Measurements from ENCODE around the gene FREM1. TPM values are rescaled to one million over a fixed set of nuclear protein-coding genes. Genes with fewer than 3 reads are reported as not detected.

Gene FREM1
- total and polyA plus RNA-seq, 2 donors (not counting 1 experiment from before 2014, with no cell fraction given), result not detected

DNA sequence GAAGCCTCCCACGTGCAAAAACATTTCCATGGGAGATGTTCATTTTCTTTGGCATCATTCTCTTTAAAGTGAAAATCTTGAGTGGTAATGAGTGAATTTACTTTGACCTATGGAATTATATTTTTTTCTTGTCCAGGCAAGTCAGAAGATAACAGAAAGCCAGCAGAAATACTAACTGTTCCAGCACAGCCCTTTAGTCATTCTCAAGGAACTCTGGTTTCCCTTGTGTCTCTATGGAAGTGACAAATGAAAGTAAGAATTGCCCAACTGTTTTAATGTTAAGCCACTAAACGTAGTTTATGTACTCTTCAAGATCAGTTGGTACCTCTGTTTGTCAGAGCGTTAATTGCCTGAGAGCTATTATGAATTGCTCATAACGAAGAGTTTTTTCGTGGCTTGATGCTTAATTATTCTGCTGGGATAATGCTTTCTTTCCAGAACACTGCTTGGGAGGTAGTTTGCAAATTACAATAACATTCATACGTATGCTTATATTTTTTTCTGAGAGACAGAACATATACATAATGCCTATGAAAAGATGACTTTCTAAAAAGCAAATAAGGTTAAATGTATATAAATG is 103.2 kb downstream of the FREM1 start:
- ATAC-seq (ENCODE audit: low read depth) (no peak), DNase-seq (no peak)
- Histone ChIP-seq H3K4me3 (ENCODE audit: control extremely low read depth in 1 of 5, extremely low read depth in 1 of 5, insufficient read depth in 1 of 5, low read depth in 2 of 5, low read length in 4 of 5) (no peak overlapping the region), H3K27ac (ENCODE audit: low read length in 2 of 2) (no peak overlapping the region), H2AFZ (ENCODE audit: insufficient read depth, low read depth, low read length, poor library complexity, severe bottlenecking) (no peak overlapping the region), H3K9me3 (ENCODE audit: control extremely low read depth in 1 of 3, control insufficient read depth in 2 of 3, insufficient read depth in 1 of 3, low read length in 2 of 3) (no peaks in the 10 kb centered on the region), H4K20me1 (ENCODE audit: control insufficient read depth, insufficient read depth, low read length, poor library complexity, severe bottlenecking) (no peaks in the 10 kb centered on the region), H3K36me3 (replicated peaks in 1 of 2; ENCODE audit: control extremely low read depth in 1 of 2, control insufficient read depth in 1 of 2, extremely low read depth in 1 of 2, insufficient read depth in 2 of 2, low read length in 1 of 2) (no peaks in the 10 kb centered on the region), H3K79me2 (ENCODE audit: control insufficient read depth, insufficient read depth, low read length) (no peaks in the 10 kb centered on the region), H3K4me1 (ENCODE audit: control insufficient read depth in 2 of 2, insufficient read depth in 2 of 2, low read length in 2 of 2) (no peaks in the 10 kb centered on the region), H3K4me2 (replicated peaks; ENCODE audit: low read depth, low read length, poor library complexity, severe bottlenecking) (no peak overlapping the region), H3K27me3 (replicated peaks in 1 of 4; ENCODE audit: control extremely low read depth in 1 of 4, control insufficient read depth in 3 of 4, insufficient read depth in 4 of 4, low read length in 3 of 4) (peaks cover 0 to 2% (median 0%) of the 10 kb centered on the region in 4 experiments), H3K9ac (ENCODE audit: low read length) (no peak overlapping the region)
- intact Hi-C loops (cut with micrococcal nuclease), result no loop called here
- ChIA-PET POLR2A (no interaction called here), CTCF (no interaction called here)
- no peak overlapping the region for H3K4me3 Mint-ChIP-seq
- no peaks in the 10 kb centered on the region for H3K9me3 Mint-ChIP-seq (ENCODE audit: insufficient read depth)
- no peak overlapping the region for H3K27ac Mint-ChIP-seq
- no CpG with 5 or more reads among the region's 6 CpGs for WGBS (ENCODE audit: insufficient coverage)
- TF ChIP-seq EZH2 (IDR thresholded peaks at IDR 0.05; ENCODE audit: borderline replicate concordance, insufficient read depth, low read depth, low read length, poor library complexity, severe bottlenecking), result no peak
- TF ChIP-seq, protein P1, sequence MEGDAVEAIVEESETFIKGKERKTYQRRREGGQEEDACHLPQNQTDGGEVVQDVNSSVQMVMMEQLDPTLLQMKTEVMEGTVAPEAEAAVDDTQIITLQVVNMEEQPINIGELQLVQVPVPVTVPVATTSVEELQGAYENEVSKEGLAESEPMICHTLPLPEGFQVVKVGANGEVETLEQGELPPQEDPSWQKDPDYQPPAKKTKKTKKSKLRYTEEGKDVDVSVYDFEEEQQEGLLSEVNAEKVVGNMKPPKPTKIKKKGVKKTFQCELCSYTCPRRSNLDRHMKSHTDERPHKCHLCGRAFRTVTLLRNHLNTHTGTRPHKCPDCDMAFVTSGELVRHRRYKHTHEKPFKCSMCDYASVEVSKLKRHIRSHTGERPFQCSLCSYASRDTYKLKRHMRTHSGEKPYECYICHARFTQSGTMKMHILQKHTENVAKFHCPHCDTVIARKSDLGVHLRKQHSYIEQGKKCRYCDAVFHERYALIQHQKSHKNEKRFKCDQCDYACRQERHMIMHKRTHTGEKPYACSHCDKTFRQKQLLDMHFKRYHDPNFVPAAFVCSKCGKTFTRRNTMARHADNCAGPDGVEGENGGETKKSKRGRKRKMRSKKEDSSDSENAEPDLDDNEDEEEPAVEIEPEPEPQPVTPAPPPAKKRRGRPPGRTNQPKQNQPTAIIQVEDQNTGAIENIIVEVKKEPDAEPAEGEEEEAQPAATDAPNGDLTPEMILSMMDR (IDR thresholded peaks at IDR 0.05), result no peak
- H3K4me1 Mint-ChIP-seq, result no peaks in the 10 kb centered on the region
- H3K27me3 Mint-ChIP-seq, result peaks cover 18% of the 10 kb centered on the region

DNA sequence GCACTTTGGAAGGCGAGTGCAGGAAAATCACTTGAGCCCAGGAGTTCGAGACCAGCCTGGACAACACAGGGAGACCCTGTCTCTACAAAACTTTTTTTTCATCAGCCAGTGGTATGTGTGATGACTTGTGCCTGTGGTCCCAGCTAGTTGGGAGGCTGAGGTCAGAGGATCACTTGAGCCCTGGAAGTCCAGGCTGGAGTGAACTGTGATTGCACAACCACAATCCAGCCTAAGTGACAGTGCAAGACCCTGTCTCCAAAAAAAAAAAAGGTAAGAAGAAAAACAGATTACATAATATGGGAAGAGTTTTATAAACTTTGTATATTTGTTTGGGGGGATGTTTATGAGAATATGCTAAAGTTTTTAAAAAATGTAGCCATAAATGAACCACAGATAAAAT is 111.2 kb downstream of the FREM1 start:
- Histone ChIP-seq H4K20me1 (ENCODE audit: control insufficient read depth, insufficient read depth, low read length, poor library complexity, severe bottlenecking) (no peaks in the 10 kb centered on the region), H3K27me3 (replicated peaks in 1 of 4; ENCODE audit: control extremely low read depth in 1 of 4, control insufficient read depth in 3 of 4, insufficient read depth in 4 of 4, low read length in 3 of 4) (peaks cover 0 to 5% (median under 1%) of the 10 kb centered on the region in 4 experiments), H3K36me3 (replicated peaks in 1 of 2; ENCODE audit: control extremely low read depth in 1 of 2, control insufficient read depth in 1 of 2, extremely low read depth in 1 of 2, insufficient read depth in 2 of 2, low read length in 1 of 2) (no peaks in the 10 kb centered on the region), H2AFZ (ENCODE audit: insufficient read depth, low read depth, low read length, poor library complexity, severe bottlenecking) (no peak overlapping the region), H3K9me3 (ENCODE audit: control extremely low read depth in 1 of 3, control insufficient read depth in 2 of 3, insufficient read depth in 1 of 3, low read length in 2 of 3) (no peaks in the 10 kb centered on the region), H3K9ac (ENCODE audit: low read length) (no peak overlapping the region), H3K4me2 (replicated peaks; ENCODE audit: low read depth, low read length, poor library complexity, severe bottlenecking) (no peak overlapping the region), H3K4me3 (ENCODE audit: control extremely low read depth in 1 of 5, extremely low read depth in 1 of 5, insufficient read depth in 1 of 5, low read depth in 2 of 5, low read length in 4 of 5) (no peak overlapping the region), H3K4me1 (ENCODE audit: control insufficient read depth in 2 of 2, insufficient read depth in 2 of 2, low read length in 2 of 2) (no peaks in the 10 kb centered on the region), H3K27ac (ENCODE audit: low read length in 2 of 2) (no peak overlapping the region), H3K79me2 (ENCODE audit: control insufficient read depth, insufficient read depth, low read length) (no peaks in the 10 kb centered on the region)
- intact Hi-C loops (cut with micrococcal nuclease), result no loop called here
- ATAC-seq (ENCODE audit: low read depth) (no peak), DNase-seq (no peak)
- POLR2A ChIA-PET, result no interaction called here
- H3K4me1 Mint-ChIP-seq, result no peaks in the 10 kb centered on the region
- peaks cover 25% of the 10 kb centered on the region for H3K27me3 Mint-ChIP-seq
- no peaks in the 10 kb centered on the region for H3K9me3 Mint-ChIP-seq (ENCODE audit: insufficient read depth)
- no peak for TF ChIP-seq EZH2 (IDR thresholded peaks at IDR 0.05; ENCODE audit: borderline replicate concordance, insufficient read depth, low read depth, low read length, poor library complexity, severe bottlenecking)
- TF ChIP-seq, protein P1 (IDR thresholded peaks at IDR 0.05), result no peak
- WGBS (ENCODE audit: insufficient coverage), result no CpG with 5 or more reads among the region's 2 CpGs
- no peak overlapping the region for H3K4me3 Mint-ChIP-seq
- CTCF ChIA-PET, result no interaction called here
- H3K27ac Mint-ChIP-seq, result no peak overlapping the region
